WTC11 (cell line): ENCODE data around the gene IGF2BP1.

Source experiments
- ATF2 ChIP-seq: sonication (generic); formaldehyde crosslinking; IDR thresholded peaks from 2 replicates; pipeline ENCODE4 v1.8.1; 2022; ENCODE audit warnings: low read depth, missing genetic modification reagents, borderline replicate concordance
- CBFB ChIP-seq: sonication (generic); formaldehyde crosslinking; IDR thresholded peaks from 2 replicates; pipeline ENCODE4 v1.8.1; 2022; ENCODE audit warnings: mild to moderate bottlenecking, low read depth, missing genetic modification reagents
- CTCF ChIP-seq: fragments of 200-600 bp; IDR thresholded peaks from 2 replicates; pipeline ENCODE4 v1.8.0; 2022; ENCODE audit warnings: antibody characterized with exemption
- ESRRA ChIP-seq: sonication (generic); formaldehyde crosslinking; IDR thresholded peaks from 2 replicates; pipeline ENCODE4 v1.8.1; 2022; ENCODE audit warnings: mild to moderate bottlenecking, missing genetic modification reagents, borderline replicate concordance
- FOXP1 ChIP-seq: sonication (generic); formaldehyde crosslinking; IDR thresholded peaks from 2 replicates; pipeline ENCODE4 v1.8.0; 2022; ENCODE audit warnings: missing genetic modification reagents, mild to moderate bottlenecking, moderate library complexity, borderline replicate concordance
- FOXP4 ChIP-seq: sonication (generic); formaldehyde crosslinking; IDR thresholded peaks from 2 replicates; pipeline ENCODE4 v1.8.0; 2022; ENCODE audit warnings: mild to moderate bottlenecking, missing genetic modification reagents
- MLX ChIP-seq: sonication (generic); formaldehyde crosslinking; IDR thresholded peaks from 2 replicates; pipeline ENCODE4 v1.8.1; 2023; ENCODE audit warnings: mild to moderate bottlenecking, missing genetic modification reagents, moderate library complexity
- MYBL2 ChIP-seq: sonication (generic); formaldehyde crosslinking; IDR thresholded peaks from 2 replicates; pipeline ENCODE4 v1.8.1; 2023; ENCODE audit warnings: mild to moderate bottlenecking, moderate library complexity, missing genetic modification reagents
- TP53 ChIP-seq: sonication (generic); formaldehyde crosslinking; IDR thresholded peaks from 2 replicates; pipeline ENCODE4 v1.8.1; 2023; ENCODE audit warnings: mild to moderate bottlenecking, missing genetic modification reagents
- USF2 ChIP-seq: sonication (generic); formaldehyde crosslinking; IDR thresholded peaks from 2 replicates; pipeline ENCODE4 v1.8.1; 2023; ENCODE audit warnings: mild to moderate bottlenecking, missing genetic modification reagents, moderate library complexity
- ZBTB21 ChIP-seq: sonication (generic); formaldehyde crosslinking; IDR thresholded peaks from 2 replicates; pipeline ENCODE4 v1.8.1; 2023; ENCODE audit warnings: mild to moderate bottlenecking, missing genetic modification reagents, borderline replicate concordance
- ZMAT4 ChIP-seq: fragments of 250-450 bp; sonication (Bioruptor Pico); IDR thresholded peaks from 2 replicates; pipeline ENCODE4 v1.9.0; 2021; ENCODE audit warnings: mild to moderate bottlenecking
- ZNF121 ChIP-seq: sonication (generic); formaldehyde crosslinking; IDR thresholded peaks from 2 replicates; pipeline ENCODE4 v1.8.0; 2023; ENCODE audit warnings: missing genetic modification reagents

GRCh38 chr17:49029801-49030200 lies 32.6 kb downstream of the IGF2BP1 start:
- no peak for TF ChIP-seq FOXP4
- TF ChIP-seq USF2 (CRISPR knock-in tag): no peak
- TF ChIP-seq CTCF: no peak
- TF ChIP-seq ZBTB21 (CRISPR knock-in tag): no peak
- TF ChIP-seq MYBL2 (CRISPR knock-in tag): no peak
- TF ChIP-seq TP53 (CRISPR knock-in tag): no peak
- no peak for TF ChIP-seq ATF2
- TF ChIP-seq MLX (CRISPR knock-in tag): no peak
- no peak for TF ChIP-seq ZNF121 (CRISPR knock-in tag)
- no peak for TF ChIP-seq FOXP1 (CRISPR knock-in tag)
- no peak for TF ChIP-seq ZMAT4 (CRISPR knock-in tag)
- no peak for TF ChIP-seq ESRRA (CRISPR knock-in tag)
- TF ChIP-seq CBFB (CRISPR knock-in tag): no peak
